Measurements from ENCODE around the gene TAF3.

The TAF3 gene

GRCh38 chr10:8061274-8062211 is 243.2 kb downstream of the TAF3 start:
- DNase-seq, result no peak

GRCh38 chr10:8063128-8063908 is 245.0 kb downstream of the TAF3 start:
- no peak for DNase-seq

GRCh38 chr10:8063935-8064334 is 245.6 kb downstream of the TAF3 start:
- DNase-seq, result no peak

GRCh38 chr10:8064436-8064835 is 246.1 kb downstream of the TAF3 start:
- DNase-seq, result no peak

GRCh38 chr10:8065651-8066050 is 247.3 kb downstream of the TAF3 start:
- no peak for DNase-seq

DNA sequence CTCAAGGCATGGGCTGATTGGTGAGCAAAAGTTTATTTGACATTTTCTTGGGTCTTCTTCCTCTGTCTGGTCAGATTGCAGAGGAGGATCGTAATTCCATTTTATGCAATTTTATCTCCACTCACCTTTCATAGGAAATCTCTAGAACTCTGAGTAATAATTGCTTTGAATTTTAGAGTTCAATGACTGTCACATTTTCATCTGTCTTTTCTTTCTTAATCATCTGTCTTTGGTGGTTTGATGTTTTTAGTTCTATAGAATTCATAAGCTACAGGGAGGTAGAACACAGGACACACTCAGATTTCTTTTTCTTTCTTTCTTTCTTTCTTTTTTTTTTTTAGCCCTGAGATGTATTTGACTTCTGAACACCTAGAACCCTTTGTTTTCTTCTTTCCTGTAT is 247.8 kb downstream of the TAF3 start:
- no peak for DNase-seq
